Small intestine (tissue), 7 donors: ENCODE results near the gene ZSWIM2. TPM values are rescaled to one million over a fixed set of nuclear protein-coding genes. Genes with fewer than 3 reads are reported as not detected.

ENCODE experiments used
- DNase-seq, 2 donors: peaks; one replicate each; pipeline versions ENCODE4 v3.0.0 to v3.0.0-alpha.2; 2013
- FAIRE-seq: peaks from 2 replicates; lab custom pipeline; 2012; peaks lifted over from hg19 to GRCh38; lab: Jason Lieb, UNC
- H3K27ac ChIP-seq, 3 donors: one replicate each; pipeline ENCODE4 v1.5.1; 2013; ENCODE audit warnings: low read length in 2 of 3, mild to moderate bottlenecking in 2 of 3, control low read depth in 1 of 3, inconsistent platforms in 1 of 3, low read depth in 1 of 3, moderate library complexity in 1 of 3
- H3K27me3 ChIP-seq, 3 donors: one replicate each; pipeline ENCODE4 v1.6.1; 2013; ENCODE audit warnings: low read length in 3 of 3, inconsistent platforms in 1 of 3; ENCODE audit not compliant: control insufficient read depth in 3 of 3, insufficient read depth in 3 of 3
- H3K36me3 ChIP-seq, 3 donors: one replicate each; pipeline ENCODE4 v1.6.1; 2013; ENCODE audit warnings: low read length in 3 of 3, inconsistent platforms in 1 of 3, low read depth in 1 of 3, mild to moderate bottlenecking in 1 of 3, moderate library complexity in 1 of 3; ENCODE audit not compliant: control insufficient read depth in 3 of 3, insufficient read depth in 2 of 3
- H3K4me1 ChIP-seq, 3 donors: one replicate each; pipeline ENCODE4 v1.6.1; 2013; ENCODE audit warnings: low read length in 2 of 3, inconsistent platforms in 1 of 3, low read depth in 1 of 3, mild to moderate bottlenecking in 1 of 3, moderate library complexity in 1 of 3; ENCODE audit not compliant: control insufficient read depth in 3 of 3, insufficient read depth in 2 of 3
- H3K4me3 ChIP-seq, 3 donors: one replicate each; pipeline ENCODE4 v1.5.1; 2013; ENCODE audit warnings: low read length in 3 of 3, control low read depth in 1 of 3, inconsistent platforms in 1 of 3, low read depth in 1 of 3, mild to moderate bottlenecking in 1 of 3, moderate library complexity in 1 of 3
- H3K9me3 ChIP-seq, 2 donors: one replicate each; pipeline ENCODE4 v1.6.1; 2013; ENCODE audit warnings: low read depth in 1 of 2, low read length in 1 of 2; ENCODE audit not compliant: control insufficient read depth in 2 of 2, insufficient read depth in 1 of 2
- WGBS, 3 donors: extraction: QIAGEN DNeasy Blood & Tissue Kit; methylation state at CpG; one replicate each; pipeline ENCODE4 v1.1.7; 2013; 5-methylcytosine and 5-hydroxymethylcytosine counted together
- polyA plus RNA-seq, 4 donors: library from polyadenylated mRNA; stranded (reverse) in 3 of 4; unstranded in 1 of 4; fragments of 200-250 nt in 3 of 4; fragments of 120-200 nt in 1 of 4; gene quantifications; one replicate each; pipeline versions ENCODE4 v1.2.1 to v1.2.3, GENCODE V29; 2013
- donor health status: healthy with polysubstance abuse.
- donor health status: control.
- donor health status: control.
- donor health status: Bipolar disorder and iron deficiency.
- donor health status: healthy.

ZSWIM2 gene
- polyA plus RNA-seq, 4 donors, result 0.03 TPM; not detected in 3

DNA sequence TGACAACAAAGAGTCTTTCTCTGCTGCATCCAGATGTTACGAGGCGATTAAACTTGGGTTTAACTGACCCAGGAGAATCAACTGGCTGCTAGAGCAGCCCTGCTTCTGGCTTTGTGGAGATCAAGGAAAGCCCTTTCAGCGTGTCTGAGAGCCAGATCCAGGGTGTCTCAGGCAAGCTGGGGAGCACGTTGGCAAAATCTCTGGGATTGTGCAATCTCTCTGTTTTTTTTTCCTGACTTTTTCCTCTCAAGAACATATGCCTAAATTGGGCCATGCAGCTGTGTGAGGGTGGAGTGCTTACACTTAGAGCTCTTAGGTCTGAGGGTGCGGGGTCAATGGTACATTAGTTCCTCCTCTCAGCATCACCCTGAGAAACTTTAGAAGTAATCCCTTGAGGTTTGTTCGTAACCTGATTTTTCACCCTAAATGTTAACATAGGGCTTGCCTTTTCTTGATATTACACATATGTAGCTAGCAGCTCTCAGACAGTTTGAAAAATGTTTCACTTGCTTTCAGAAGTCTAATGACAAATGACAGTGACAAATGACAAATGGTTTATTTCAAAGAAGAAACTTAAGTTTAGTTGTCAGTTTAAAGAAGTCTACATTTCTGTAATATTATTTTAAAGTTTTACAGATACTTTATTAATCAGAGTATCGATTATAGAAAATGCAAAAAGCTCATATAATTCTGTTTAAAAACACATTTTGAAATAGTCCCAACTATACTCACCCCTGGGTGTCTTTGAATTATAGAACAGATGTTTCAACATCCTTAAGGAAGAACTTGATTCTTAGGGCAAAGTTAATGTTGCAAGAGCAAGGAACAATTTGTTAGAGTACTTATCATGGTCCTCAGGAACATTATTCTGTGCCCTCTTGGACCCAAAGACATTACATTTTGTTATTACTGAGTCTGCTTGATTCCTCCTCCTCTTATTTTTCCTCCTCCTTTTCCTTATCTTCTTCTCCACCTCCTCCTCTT lies 38.4 kb upstream of the ZSWIM2 start:
- no peak overlapping the region for H3K4me3 ChIP-seq
- DNase-seq (no peak), FAIRE-seq (no peak)
- H3K4me1 ChIP-seq, result no peaks in the 10 kb centered on the region
- H3K27me3 ChIP-seq, result no peaks in the 10 kb centered on the region
- H3K9me3 ChIP-seq, result peaks cover 0 to under 1% of the 10 kb centered on the region in 2 donors
- no peak overlapping the region for H3K27ac ChIP-seq
- 51 to 70% (median 67%) methylated on average over 7 of the region's 7 CpGs for WGBS, 3 donors
- no peaks in the 10 kb centered on the region for H3K36me3 ChIP-seq

DNA sequence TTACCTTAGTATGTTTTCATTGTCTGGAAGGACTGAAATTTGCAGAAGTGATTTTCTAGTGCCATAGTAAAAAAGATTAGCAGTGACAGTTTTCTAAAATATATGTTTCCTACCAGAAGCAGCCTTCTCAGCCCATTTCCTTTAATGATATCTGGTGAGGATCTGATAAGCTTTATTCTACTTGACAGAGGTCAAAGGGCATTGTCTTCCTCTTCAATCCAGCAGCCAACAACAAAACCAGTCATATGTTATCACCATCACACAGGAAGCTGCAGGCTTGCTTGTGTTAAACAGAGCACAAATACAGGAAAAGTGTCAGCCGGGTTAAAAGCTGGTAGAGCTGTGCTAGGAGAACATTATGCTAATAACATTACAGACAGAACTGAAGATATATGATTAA lies 35.6 kb upstream of the ZSWIM2 start:
- peaks cover 0 to 4% of the 10 kb centered on the region in 2 donors for H3K9me3 ChIP-seq
- DNase-seq (no peak), FAIRE-seq (no peak)
- H3K27me3 ChIP-seq, result no peaks in the 10 kb centered on the region
- 21 to 28% (median 27%) methylated on average over 1 of the region's 1 CpG for WGBS, 3 donors
- H3K4me3 ChIP-seq, result no peak overlapping the region
- H3K36me3 ChIP-seq, result no peaks in the 10 kb centered on the region
- H3K4me1 ChIP-seq, result no peaks in the 10 kb centered on the region
- H3K27ac ChIP-seq, result no peak overlapping the region

DNA sequence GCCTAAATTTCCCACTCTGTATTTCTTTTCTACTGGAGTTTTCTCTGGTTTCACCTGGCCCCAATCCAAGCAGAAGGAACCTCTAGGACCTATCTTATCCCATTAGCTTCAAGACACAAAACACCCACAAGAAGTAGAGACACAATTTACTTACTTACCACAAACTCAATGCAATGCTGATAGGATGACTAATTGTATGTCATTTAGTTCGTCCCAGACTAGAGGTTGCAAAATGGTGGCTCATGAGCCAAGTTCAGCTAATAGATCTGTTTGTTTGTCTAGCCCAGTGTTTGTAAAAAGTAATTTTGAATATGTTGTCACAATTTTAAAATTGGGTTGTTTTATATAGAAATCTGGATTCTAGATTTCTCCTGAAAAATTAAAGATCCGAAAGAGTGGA lies 34.7 kb upstream of the ZSWIM2 start:
- H3K4me1 ChIP-seq, result no peaks in the 10 kb centered on the region
- WGBS, 3 donors, result 80 to 85% (median 82%) methylated on average over 2 of the region's 2 CpGs
- peaks cover 0 to 4% of the 10 kb centered on the region in 2 donors for H3K9me3 ChIP-seq
- H3K36me3 ChIP-seq, result no peaks in the 10 kb centered on the region
- H3K27me3 ChIP-seq, result no peaks in the 10 kb centered on the region
- no peak overlapping the region for H3K27ac ChIP-seq
- no peak overlapping the region for H3K4me3 ChIP-seq
- FAIRE-seq (no peak), DNase-seq (no peak)

DNA sequence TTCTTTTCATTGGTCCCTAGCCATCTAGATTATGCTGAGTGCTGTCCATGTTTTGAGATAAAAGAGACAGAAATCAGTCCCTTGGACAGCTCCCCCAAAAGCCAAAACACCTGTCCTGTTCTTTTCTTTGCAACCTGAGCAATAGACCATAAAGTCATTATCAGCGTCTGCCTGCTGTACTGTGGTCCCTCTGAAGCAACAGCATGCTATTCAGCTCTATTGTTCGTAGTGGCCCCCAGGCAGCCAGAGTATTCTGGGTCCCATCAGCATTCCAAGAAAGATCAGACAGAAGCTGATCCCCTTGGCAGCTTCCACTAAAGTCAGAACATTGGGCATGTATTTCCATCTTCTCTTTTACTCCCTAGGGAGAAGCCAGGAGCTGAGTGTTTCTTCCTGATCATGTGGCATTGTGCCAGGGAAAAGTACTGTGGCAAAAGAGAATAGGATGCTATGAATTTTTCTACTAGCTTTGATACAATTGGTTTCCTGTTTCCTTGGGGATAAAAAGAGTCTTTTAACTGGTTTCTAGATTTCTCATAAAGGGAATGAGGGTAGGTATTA lies 33.6 kb upstream of the ZSWIM2 start:
- H3K4me1 ChIP-seq, result no peaks in the 10 kb centered on the region
- FAIRE-seq, result no peak
- WGBS, 3 donors, result 60 to 81% (median 73%) methylated on average over 2 of the region's 2 CpGs

DNA sequence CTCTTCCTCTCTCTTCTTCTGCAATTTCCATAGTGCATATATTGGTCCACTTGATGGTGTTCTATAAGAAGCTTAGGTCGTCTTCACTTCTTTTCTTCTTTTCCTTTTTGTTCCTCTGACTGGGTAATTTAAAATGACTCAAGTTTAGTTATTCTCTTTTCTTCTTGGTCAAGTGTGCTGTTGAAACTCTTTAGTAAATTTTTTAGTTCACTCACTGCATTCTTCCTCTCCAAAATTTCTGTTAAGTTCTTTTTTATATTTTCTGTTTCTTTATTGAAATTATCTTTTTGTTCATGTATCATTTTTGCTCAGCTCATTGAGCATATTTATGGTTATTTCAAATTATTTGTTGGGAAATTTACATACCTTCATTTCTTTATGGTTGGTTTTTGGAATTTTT lies 32.7 kb upstream of the ZSWIM2 start:
- WGBS, 3 donors, result 57 to 79% (median 65%) methylated on average over 1 of the region's 1 CpG
- DNase-seq (no peak), FAIRE-seq (no peak)
- no peaks in the 10 kb centered on the region for H3K4me1 ChIP-seq
- H3K4me3 ChIP-seq, result no peak overlapping the region
- H3K27ac ChIP-seq, result no peak overlapping the region
- H3K9me3 ChIP-seq, result peaks cover 0 to 4% of the 10 kb centered on the region in 2 donors
- H3K36me3 ChIP-seq, result no peaks in the 10 kb centered on the region
- H3K27me3 ChIP-seq, result no peaks in the 10 kb centered on the region

More for the DNA sequence above, 33.6 kb upstream of the ZSWIM2 start:
- Histone ChIP-seq H3K27ac (no peak overlapping the region), H3K36me3 (no peaks in the 10 kb centered on the region), H3K27me3 (no peaks in the 10 kb centered on the region), H3K4me3 (no peak overlapping the region), H3K9me3 (peaks cover 0 to 4% of the 10 kb centered on the region in 2 donors)
- no peak for DNase-seq

DNA sequence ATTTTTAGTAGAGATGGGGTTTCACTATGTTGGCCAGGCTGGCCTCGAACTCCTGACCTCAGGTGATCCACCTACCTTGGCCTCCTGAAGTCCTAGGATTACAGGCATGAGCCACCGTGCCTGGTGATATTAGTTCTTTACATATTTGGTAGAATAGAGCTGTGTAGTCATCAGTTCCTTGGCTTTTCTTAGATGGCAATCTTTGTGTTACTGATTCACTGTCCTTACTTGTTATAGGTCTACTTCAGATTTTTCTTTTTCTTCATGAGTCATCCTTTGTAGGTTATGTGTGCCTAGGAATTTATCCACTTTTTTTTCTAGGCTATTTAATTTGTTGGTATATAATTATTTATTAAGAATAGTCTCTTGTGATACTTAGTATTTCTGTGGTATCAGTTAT lies 30.3 kb upstream of the ZSWIM2 start:
- H3K4me1 ChIP-seq, result no peaks in the 10 kb centered on the region
- no peak for FAIRE-seq
- H3K36me3 ChIP-seq, result no peaks in the 10 kb centered on the region
- 72 to 90% (median 86%) methylated on average over 2 of the region's 2 CpGs for WGBS, 3 donors
- no peaks in the 10 kb centered on the region for H3K27me3 ChIP-seq
- H3K27ac ChIP-seq, result no peak overlapping the region
- peaks cover 0 to 4% of the 10 kb centered on the region in 2 donors for H3K9me3 ChIP-seq
- DNase-seq, result no peak
- no peak overlapping the region for H3K4me3 ChIP-seq

DNA sequence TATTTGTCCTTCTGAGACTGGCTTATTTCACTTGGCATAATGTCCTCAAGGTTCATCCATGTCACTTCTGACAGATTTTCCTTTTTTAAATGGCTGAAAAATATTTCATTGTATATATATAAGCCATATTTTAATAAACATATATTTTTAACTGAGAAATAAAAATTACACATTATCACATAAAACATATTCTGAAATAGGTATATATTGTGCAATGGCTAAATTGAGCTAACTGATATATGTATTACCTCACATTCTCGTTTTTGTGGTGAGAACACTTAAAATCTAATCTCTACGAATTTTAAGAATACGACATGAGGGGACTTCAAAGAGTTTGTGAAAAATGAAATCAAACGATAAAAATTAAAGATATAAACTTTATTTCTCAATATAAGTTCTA lies 25.7 kb upstream of the ZSWIM2 start:
- H3K9me3 ChIP-seq, result no peaks in the 10 kb centered on the region
- FAIRE-seq, result no peak
- no peaks in the 10 kb centered on the region for H3K4me1 ChIP-seq

DNA sequence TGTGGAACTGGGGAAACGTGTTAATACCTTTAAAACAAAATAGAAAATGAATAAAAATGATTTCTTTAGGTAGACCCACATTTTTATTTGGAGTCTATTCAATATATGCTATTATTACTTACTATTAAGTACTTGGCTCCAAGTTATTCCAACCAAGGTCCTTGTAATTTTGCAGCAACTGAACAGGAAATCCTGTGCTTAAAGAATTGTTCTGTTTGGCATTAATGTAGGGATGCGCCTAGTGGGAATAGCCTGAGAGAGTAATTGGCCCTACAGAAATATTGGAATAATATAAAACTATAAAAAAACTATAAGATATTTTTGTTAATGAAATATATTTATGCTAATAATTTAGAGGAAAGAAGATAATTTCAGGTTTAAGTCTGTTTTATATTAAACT lies 22.9 kb upstream of the ZSWIM2 start:
- Histone ChIP-seq H3K27me3 (no peaks in the 10 kb centered on the region), H3K4me1 (no peaks in the 10 kb centered on the region), H3K9me3 (no peaks in the 10 kb centered on the region), H3K27ac (no peak overlapping the region), H3K36me3 (no peaks in the 10 kb centered on the region), H3K4me3 (no peak overlapping the region)
- WGBS, 3 donors, result 50 to 73% (median 54%) methylated on average over 2 of the region's 2 CpGs
- no peak for FAIRE-seq
- no peak for DNase-seq

More for the DNA sequence above, 25.7 kb upstream of the ZSWIM2 start:
- no peaks in the 10 kb centered on the region for H3K36me3 ChIP-seq
- no peak overlapping the region for H3K27ac ChIP-seq
- no peak overlapping the region for H3K4me3 ChIP-seq
- WGBS, 3 donors, result 71 to 85% (median 74%) methylated on average over 4 of the region's 4 CpGs
- no peak for DNase-seq
- H3K27me3 ChIP-seq, result no peaks in the 10 kb centered on the region
